Keratinocyte (primary cell): ENCODE data around the gene C1QTNF5. TPM values are rescaled to one million over a fixed set of nuclear protein-coding genes. Genes with fewer than 3 reads are reported as not detected.

Experiments
- DNase-seq: peaks from one replicate; pipeline ENCODE4 v3.0.0-alpha.2; 2011; ENCODE audit warnings: low read depth, missing footprints, low spot score
- FAIRE-seq: peaks from 2 replicates; lab custom pipeline; 2011; peaks lifted over from hg19 to GRCh38; lab: Jason Lieb, UNC
- H2AFZ ChIP-seq: 2 replicates; pipeline ENCODE4 v1.6.0; 2012; ENCODE audit warnings: low read length, control low read depth, inconsistent platforms; ENCODE audit not compliant: control insufficient read depth
- H3K27ac ChIP-seq: 2 replicates; pipeline ENCODE4 v1.5.1; 2011; ENCODE audit warnings: low read length; ENCODE audit not compliant: control insufficient read depth, insufficient read depth
- H3K27me3 ChIP-seq: 3 replicates; pipeline ENCODE4 v1.6.0; 2011; ENCODE audit warnings: low read length; ENCODE audit not compliant: control insufficient read depth, insufficient read depth; ENCODE audit errors: extremely low read depth
- H3K36me3 ChIP-seq, 2 experiments: 2 replicates in 1 of 2; 3 replicates in 1 of 2; pipeline ENCODE4 v1.5.1; 2011; ENCODE audit warnings: low read length in 2 of 2, mild to moderate bottlenecking in 1 of 2; ENCODE audit not compliant: control insufficient read depth in 2 of 2, insufficient read depth in 2 of 2; ENCODE audit errors: extremely low read depth in 1 of 2
- H3K4me1 ChIP-seq: 3 replicates; pipeline ENCODE4 v1.5.1; 2011; ENCODE audit warnings: low read length; ENCODE audit not compliant: control insufficient read depth, insufficient read depth; ENCODE audit errors: extremely low read depth
- H3K4me2 ChIP-seq: 3 replicates; pipeline ENCODE4 v1.6.0; 2011; ENCODE audit warnings: low read depth, low read length; ENCODE audit not compliant: control insufficient read depth, insufficient read depth; ENCODE audit errors: extremely low read depth
- H3K4me3 ChIP-seq, 3 experiments: fragments of 200-600 bp in 1 of 3; sonication (generic) in 1 of 3; 2 replicates in 2 of 3; 3 replicates in 1 of 3; pipeline ENCODE4 v1.5.1; 2011 to 2016; ENCODE audit warnings: low read length in 3 of 3, mild to moderate bottlenecking in 3 of 3, control low read depth in 2 of 3, inconsistent platforms in 1 of 3, low read depth in 1 of 3, mixed read lengths in 1 of 3, mixed run types in 1 of 3, moderate library complexity in 1 of 3; ENCODE audit not compliant: control insufficient read depth in 2 of 3, insufficient read depth in 2 of 3; ENCODE audit errors: extremely low read depth in 1 of 3
- H3K79me2 ChIP-seq: 2 replicates; pipeline ENCODE4 v1.6.0; 2012; ENCODE audit warnings: low read length; ENCODE audit not compliant: control insufficient read depth, insufficient read depth
- H3K9ac ChIP-seq: 3 replicates; pipeline ENCODE4 v1.6.0; 2011; ENCODE audit warnings: low read length; ENCODE audit not compliant: control insufficient read depth, insufficient read depth; ENCODE audit errors: extremely low read depth
- H3K9me1 ChIP-seq: 3 replicates; pipeline ENCODE4 v1.6.0; 2011; ENCODE audit warnings: low read length; ENCODE audit not compliant: control insufficient read depth, insufficient read depth; ENCODE audit errors: extremely low read depth
- H3K9me3 ChIP-seq: 2 replicates; pipeline ENCODE4 v1.5.1; 2012; ENCODE audit warnings: low read depth, low read length; ENCODE audit not compliant: control insufficient read depth
- H4K20me1 ChIP-seq: 3 replicates; pipeline ENCODE4 v1.6.0; 2011; ENCODE audit warnings: low read length; ENCODE audit not compliant: control insufficient read depth, insufficient read depth; ENCODE audit errors: extremely low read depth
- CTCF ChIP-seq, 3 experiments: IDR thresholded peaks in 1 of 3; conservative IDR thresholded peaks in 1 of 3; optimal IDR thresholded peaks in 1 of 3; 2 replicates in 2 of 3; 3 replicates in 1 of 3; pipeline versions ENCODE3 to v1.5.1; 2011; ENCODE audit warnings: low read length in 3 of 3, mild to moderate bottlenecking in 3 of 3, moderate library complexity in 2 of 3, control low read depth in 1 of 3, inconsistent platforms in 1 of 3; ENCODE audit not compliant: insufficient read depth in 2 of 3; ENCODE audit errors: extremely low read depth in 1 of 3
- EZH2 ChIP-seq: IDR thresholded peaks from one replicate; pipeline ENCODE4 v1.6.1; 2012; ENCODE audit warnings: inconsistent platforms, mild to moderate bottlenecking, low read length, moderate library complexity
- dilution Hi-C: fragments of 300-500 bp; cut with MboI; formaldehyde crosslinking; loops from one replicate; pipeline ENCODE4 v1.7.0; 2020; ENCODE audit warnings: low sequenced_read_pairs; ENCODE audit not compliant: extremely low pct_ligation_motif_present
- polyA plus RNA-seq, 5 experiments: library from polyadenylated mRNA; depleted of rRNA in 3 of 5; stranded (reverse) in 3 of 5; stranded (forward) in 1 of 5; unstranded in 1 of 5; fragments of >200 nt; gene quantifications; 1 replicate in 1 of 5; 2 replicates in 3 of 5; 3 replicates in 1 of 5; pipeline versions ENCODE4 v1.2.1 to v1.2.3, GENCODE V29; 2011 to 2012; ENCODE audit warnings: missing spikeins in 2 of 5, low read depth in 1 of 5, low replicate concordance in 1 of 5

Gene C1QTNF5
- polyA plus RNA-seq, 1 donor (not counting 4 experiments of a cell fraction or from before 2014, with no cell fraction given), result not detected

GRCh38 chr11:119344291-119345010 is 3.8 kb upstream of the C1QTNF5 start:
- H3K79me2 ChIP-seq, result no peaks in the 10 kb centered on the region
- H3K4me2 ChIP-seq, result no peak overlapping the region
- H3K36me3 ChIP-seq, result no peaks in the 10 kb centered on the region
- FAIRE-seq (no peak), DNase-seq (no peak)
- H3K4me3 ChIP-seq, result no peak overlapping the region
- H3K4me1 ChIP-seq, result no peaks in the 10 kb centered on the region
- TF ChIP-seq EZH2 (no peak), CTCF (optimal IDR thresholded peaks at IDR 0.05 in 1 of 3, IDR thresholded peaks at IDR 0.05 in 1 of 3, conservative IDR thresholded peaks at IDR 0.05 in 1 of 3; ENCODE audit: extremely low read depth in 1 of 3, insufficient read depth in 2 of 3, low read length in 3 of 3) (no peak)
- H3K27ac ChIP-seq, result no peak overlapping the region
- no peaks in the 10 kb centered on the region for H3K9me1 ChIP-seq
- H3K9me3 ChIP-seq, result no peaks in the 10 kb centered on the region
- peaks cover 38% of the 10 kb centered on the region for H3K27me3 ChIP-seq
- H4K20me1 ChIP-seq, result no peaks in the 10 kb centered on the region
- dilution Hi-C loops, result no loop called here
- H2AFZ ChIP-seq, result no peak overlapping the region
- H3K9ac ChIP-seq, result no peak overlapping the region

- no peak for TF ChIP-seq EZH2
- TF ChIP-seq CTCF (optimal IDR thresholded peaks at IDR 0.05 in 1 of 3, IDR thresholded peaks at IDR 0.05 in 1 of 3, conservative IDR thresholded peaks at IDR 0.05 in 1 of 3; ENCODE audit: extremely low read depth in 1 of 3, insufficient read depth in 2 of 3, low read length in 3 of 3), result no peak
- peaks cover 43% of the 10 kb centered on the region for H3K27me3 ChIP-seq
- dilution Hi-C loops, result no loop called here
- H2AFZ ChIP-seq, result no peak overlapping the region
- no peak for DNase-seq
- no peak overlapping the region for H3K4me2 ChIP-seq
- no peak overlapping the region for H3K9ac ChIP-seq
- no peaks in the 10 kb centered on the region for H3K4me1 ChIP-seq
- H3K36me3 ChIP-seq, result no peaks in the 10 kb centered on the region
- H3K79me2 ChIP-seq, result no peaks in the 10 kb centered on the region
- FAIRE-seq, result no peak
- peaks cover 3% of the 10 kb centered on the region for H4K20me1 ChIP-seq
- no peak overlapping the region for H3K27ac ChIP-seq
- H3K9me1 ChIP-seq, result no peaks in the 10 kb centered on the region
- no peak overlapping the region for H3K4me3 ChIP-seq
- no peaks in the 10 kb centered on the region for H3K9me3 ChIP-seq
Measured at GRCh38 chr11:119343726-119344125, 3.0 kb upstream of the C1QTNF5 start.
